Lung (tissue), 13 donors: ENCODE measurements around the gene ZFYVE26. TPM values are rescaled to one million over a fixed set of nuclear protein-coding genes. Genes with fewer than 3 reads are reported as not detected.

Experiments
- ATAC-seq: fragments of 200-7000 bp; cut with Tn5 transposase; one replicate; pipeline ENCODE4 v1.9.1; 2020; ENCODE audit warnings: moderate number of reproducible peaks; ENCODE audit not compliant: insufficient read depth, low FRiP score
- DNase-seq, 3 donors: peaks; one replicate each; pipeline ENCODE4 v3.0.0-alpha.2; 2013 to 2017
- H3K27ac ChIP-seq, 2 donors: one replicate each; pipeline ENCODE4 v1.5.1; 2013; ENCODE audit warnings: mild to moderate bottlenecking in 2 of 2, moderate library complexity in 2 of 2, control low read depth in 1 of 2, inconsistent platforms in 1 of 2, low read depth in 1 of 2, low read length in 1 of 2
- H3K27me3 ChIP-seq, 3 donors: one replicate each; pipeline ENCODE4 v1.5.1; 2013; ENCODE audit warnings: low read length in 2 of 3; ENCODE audit not compliant: control insufficient read depth in 3 of 3, insufficient read depth in 3 of 3
- H3K36me3 ChIP-seq, 4 donors: one replicate each; pipeline ENCODE4 v1.5.1; 2013; ENCODE audit warnings: low read length in 4 of 4, mild to moderate bottlenecking in 1 of 4, moderate library complexity in 1 of 4; ENCODE audit not compliant: control insufficient read depth in 4 of 4, insufficient read depth in 4 of 4
- H3K4me1 ChIP-seq, 5 donors: one replicate each; pipeline ENCODE4 v1.5.1; 2013; ENCODE audit warnings: low read length in 5 of 5, mild to moderate bottlenecking in 2 of 5, moderate library complexity in 1 of 5; ENCODE audit not compliant: control insufficient read depth in 5 of 5, insufficient read depth in 5 of 5
- H3K4me3 ChIP-seq: one replicate; pipeline ENCODE4 v1.5.1; 2013; ENCODE audit warnings: mild to moderate bottlenecking, control low read depth, moderate library complexity
- H3K9ac ChIP-seq, 2 donors: one replicate each; pipeline ENCODE4 v1.5.1; 2013; ENCODE audit warnings: low read length in 2 of 2, control low read depth in 1 of 2; ENCODE audit not compliant: insufficient read depth in 1 of 2
- H3K9me3 ChIP-seq, 4 donors: one replicate each; pipeline ENCODE4 v1.5.1; 2013; ENCODE audit warnings: low read length in 3 of 4, mild to moderate bottlenecking in 1 of 4, moderate library complexity in 1 of 4; ENCODE audit not compliant: control insufficient read depth in 4 of 4, insufficient read depth in 3 of 4
- WGBS, 2 donors: extraction: QIAGEN DNeasy Blood & Tissue Kit; methylation state at CpG; one replicate each; pipeline ENCODE4 v1.1.7; 2013; 5-methylcytosine and 5-hydroxymethylcytosine counted together
- polyA plus RNA-seq, 2 donors: library from polyadenylated mRNA; stranded (reverse); fragments of 200-250 nt; gene quantifications; one replicate each; pipeline ENCODE4 v1.2.1, GENCODE V29; 2013
- small RNA-seq: library from RNA; depleted of rRNA; stranded (forward); fragments of <200 nt; gene quantifications from one replicate; pipeline ENCODE3, GENCODE V24; 2014; ENCODE audit warnings: low replicate concordance
- total RNA-seq, 2 donors: library from RNA; depleted of rRNA in 1 of 2; stranded (reverse); fragments of >200 nt in 1 of 2; gene quantifications; one replicate each; pipeline ENCODE4 v1.2.1, GENCODE V29; 2014 to 2021
- TF ChIP-seq, protein P1 (sequence below): IDR thresholded peaks from 2 replicates; pipeline ENCODE4 v1.5.1; 2012; ENCODE audit warnings: mild to moderate bottlenecking; ENCODE audit errors: control extremely low read depth, extremely low read depth
- donor health status: control.
- donor health status: control.
- donor health status: Bipolar disorder and iron deficiency.
- donor health status: healthy.
- donor health status: DM: yes; HTN: yes; CAD: no.

ZFYVE26 gene
- total and polyA plus RNA-seq, 4 donors = 6.8 to 50.6 (median 22.0) TPM

DNA sequence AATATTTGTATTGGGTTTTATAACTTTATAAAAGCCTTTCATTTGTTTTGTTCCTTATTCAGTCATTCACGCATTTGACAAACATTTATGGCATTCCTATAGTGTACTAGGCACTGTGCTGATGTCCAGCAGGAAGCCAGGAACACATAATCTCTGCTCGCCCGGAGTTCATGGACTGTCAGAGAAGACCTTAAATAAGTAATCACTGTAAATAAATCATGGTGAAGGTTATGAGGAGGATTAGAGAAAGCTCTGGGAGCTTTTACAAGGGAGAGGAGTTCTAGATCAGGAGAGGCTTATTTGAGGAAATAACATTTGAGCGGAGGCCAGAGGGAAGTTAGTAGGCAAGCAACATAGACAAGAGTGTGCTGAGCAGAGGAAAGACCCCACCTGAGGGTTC lies 119.4 kb downstream of the ZFYVE26 start:
- 77 to 91% methylated on average over 4 of the region's 4 CpGs for WGBS, 2 donors
- Histone ChIP-seq H3K27me3 (no peaks in the 10 kb centered on the region), H3K9me3 (no peaks in the 10 kb centered on the region), H3K36me3 (peaks cover 0 to 10% (median 3%) of the 10 kb centered on the region in 4 donors), H3K4me3 (no peak overlapping the region), H3K9ac (no peak overlapping the region), H3K4me1 (peaks cover 0 to 4% (median 0%) of the 10 kb centered on the region in 5 donors), H3K27ac (no peak overlapping the region)
- TF ChIP-seq, protein P1, sequence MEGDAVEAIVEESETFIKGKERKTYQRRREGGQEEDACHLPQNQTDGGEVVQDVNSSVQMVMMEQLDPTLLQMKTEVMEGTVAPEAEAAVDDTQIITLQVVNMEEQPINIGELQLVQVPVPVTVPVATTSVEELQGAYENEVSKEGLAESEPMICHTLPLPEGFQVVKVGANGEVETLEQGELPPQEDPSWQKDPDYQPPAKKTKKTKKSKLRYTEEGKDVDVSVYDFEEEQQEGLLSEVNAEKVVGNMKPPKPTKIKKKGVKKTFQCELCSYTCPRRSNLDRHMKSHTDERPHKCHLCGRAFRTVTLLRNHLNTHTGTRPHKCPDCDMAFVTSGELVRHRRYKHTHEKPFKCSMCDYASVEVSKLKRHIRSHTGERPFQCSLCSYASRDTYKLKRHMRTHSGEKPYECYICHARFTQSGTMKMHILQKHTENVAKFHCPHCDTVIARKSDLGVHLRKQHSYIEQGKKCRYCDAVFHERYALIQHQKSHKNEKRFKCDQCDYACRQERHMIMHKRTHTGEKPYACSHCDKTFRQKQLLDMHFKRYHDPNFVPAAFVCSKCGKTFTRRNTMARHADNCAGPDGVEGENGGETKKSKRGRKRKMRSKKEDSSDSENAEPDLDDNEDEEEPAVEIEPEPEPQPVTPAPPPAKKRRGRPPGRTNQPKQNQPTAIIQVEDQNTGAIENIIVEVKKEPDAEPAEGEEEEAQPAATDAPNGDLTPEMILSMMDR = no peak
- no peak for ATAC-seq
- DNase-seq = no peak

Small RNA genes lying within 50 kb of the gene (small RNA-seq; reads per million reads assigned to genes)
- gene AL049779.3 (not detected), gene RN7SL369P (not detected)

Other genes with a start within 250 kb of the ZFYVE26 start
- gene PIGH, start 216.3 kb downstream of the ZFYVE26 start, total RNA-seq = 10 to 100 TPM; 20.6 to 22.3 TPM
- 10 to 100 TPM; 21.9 to 29.5 TPM for gene PIGH, start 216.3 kb downstream of the ZFYVE26 start, polyA plus RNA-seq
- gene ARG2, start 196.7 kb downstream of the ZFYVE26 start, total RNA-seq = 1 to 10 TPM; 1.1 to 5.9 TPM
- 1 to 10 TPM; 4.5 to 5.5 TPM for gene ARG2, start 196.7 kb downstream of the ZFYVE26 start, polyA plus RNA-seq
- 100 to 1,000 TPM in 1 of 2 donors, 10 to 100 TPM in 1; 43.9 to 105 TPM for gene VTI1B, start 142.0 kb downstream of the ZFYVE26 start, total RNA-seq
- 10 to 100 TPM; 48.4 to 86.6 TPM for gene VTI1B, start 142.0 kb downstream of the ZFYVE26 start, polyA plus RNA-seq
- 10 to 100 TPM; 73.7 to 80.3 TPM for gene RDH11, start 120.8 kb downstream of the ZFYVE26 start, total RNA-seq
- gene RDH11, start 120.8 kb downstream of the ZFYVE26 start, polyA plus RNA-seq = 10 to 100 TPM; 42.0 to 60.3 TPM
- gene RDH12, start 114.7 kb downstream of the ZFYVE26 start, total RNA-seq = under 1 TPM in 1 of 2 donors, not detected in 1; 0.25 TPM
- gene RDH12, start 114.7 kb downstream of the ZFYVE26 start, polyA plus RNA-seq = under 1 TPM; 0.06 to 0.22 TPM
- gene RAD51B, start 3.2 kb upstream of the ZFYVE26 start, total RNA-seq = 10 to 100 TPM; 16.6 to 95.0 TPM
- gene RAD51B, start 3.2 kb upstream of the ZFYVE26 start, polyA plus RNA-seq = 1 to 10 TPM; 2.5 to 2.7 TPM